HepG2 (cell line): Measurements from ENCODE around the gene RNF13. TPM values are rescaled to one million over a fixed set of nuclear protein-coding genes. Genes with fewer than 3 reads are reported as not detected.

Source experiments
- ATAC-seq: fragments of 200-7000 bp; cut with Tn5 transposase; 3 replicates; pipeline ENCODE4 v1.9.1; 2020; ENCODE audit warnings: mild to moderate bottlenecking, moderate library complexity
- BruUV-seq: library from RNA; stranded (reverse); fragments of 400-500 nt; replicated peaks from 2 replicates; lab custom pipeline; 2021; lab: Mats Ljungman, UMichigan
- CTCF ChIA-PET: fragments of 300-600 bp; formaldehyde crosslinking; extraction: SDS; loops from one replicate; lab custom pipeline; 2021; ENCODE audit warnings: low total read pairs, inconsistent platforms, low intra/inter-chr PET ratio; lab: Yijun Ruan, JAX
- POLR2A ChIA-PET: fragments of 350-600 bp; sonication (Branson Sonifier 250); formaldehyde crosslinking; loops from one replicate; lab custom pipeline; 2020; ENCODE audit warnings: antibody characterized with exemption, inconsistent platforms; lab: Yijun Ruan, JAX
- DNase-seq: peaks from one replicate; pipeline ENCODE4 v3.0.0-alpha.2; 2015; ENCODE audit warnings: low spot score
- FAIRE-seq: peaks from 3 replicates; lab custom pipeline; 2011; peaks lifted over from hg19 to GRCh38; lab: Jason Lieb, UNC
- H2AFZ ChIP-seq: one replicate; pipeline ENCODE4 v1.6.1; 2011; ENCODE audit warnings: low read length, inconsistent platforms
- H3K27ac ChIP-seq: fragments of 300-600 bp; 3 replicates; pipeline ENCODE4 v1.8.0; 2011; ENCODE audit warnings: mixed run types, mild to moderate bottlenecking, mixed read lengths, low read length, inconsistent platforms; ENCODE audit not compliant: insufficient read depth; ENCODE audit errors: extremely low read length
- H3K27me3 ChIP-seq, 2 experiments: fragments of 200-600 bp in 1 of 2; 2 replicates in 1 of 2; 3 replicates in 1 of 2; pipeline versions ENCODE4 v1.6.0 to v1.8.0; 2011; ENCODE audit warnings: low read length in 2 of 2, mild to moderate bottlenecking in 2 of 2, moderate library complexity in 2 of 2, inconsistent platforms in 1 of 2; ENCODE audit not compliant: insufficient read depth in 2 of 2, control insufficient read depth in 1 of 2
- H3K36me3 ChIP-seq, 2 experiments: fragments of 200-600 bp in 1 of 2; replicated peaks in 1 of 2; 2 replicates in 1 of 2; 3 replicates in 1 of 2; pipeline versions ENCODE4 v1.5.1 to v1.8.0; 2011; ENCODE audit warnings: low read length in 2 of 2, inconsistent platforms in 1 of 2; ENCODE audit not compliant: insufficient read depth in 2 of 2, control insufficient read depth in 1 of 2
- H3K4me1 ChIP-seq: 2 replicates; pipeline ENCODE4 v1.5.1; 2012; ENCODE audit warnings: low read length, inconsistent platforms; ENCODE audit not compliant: insufficient read depth
- H3K4me2 ChIP-seq: 2 replicates; pipeline ENCODE4 v1.6.0; 2011; ENCODE audit warnings: low read depth, low read length, inconsistent platforms
- H3K4me3 ChIP-seq, 3 experiments: fragments of 200-600 bp in 1 of 3; sonication (generic), shearing (Covaris generic) in 1 of 3; replicated peaks in 1 of 3; 2 replicates each; pipeline ENCODE4 v1.5.1; 2011 to 2016; ENCODE audit warnings: low read length in 3 of 3, inconsistent platforms in 2 of 3, low read depth in 2 of 3, mild to moderate bottlenecking in 2 of 3, control low read depth in 1 of 3, mixed read lengths in 1 of 3; ENCODE audit not compliant: insufficient read depth in 1 of 3
- H3K79me2 ChIP-seq: one replicate; pipeline ENCODE4 v1.6.1; 2011; ENCODE audit warnings: low read length, inconsistent platforms; ENCODE audit not compliant: insufficient read depth
- H3K9ac ChIP-seq: 2 replicates; pipeline ENCODE4 v1.6.0; 2011; ENCODE audit warnings: mild to moderate bottlenecking, low read depth, low read length, inconsistent platforms; ENCODE audit not compliant: insufficient read depth
- H3K9me3 ChIP-seq: 2 replicates; pipeline ENCODE4 v1.5.1; 2012; ENCODE audit warnings: mild to moderate bottlenecking, low read length
- H4K20me1 ChIP-seq: 2 replicates; pipeline ENCODE4 v1.6.0; 2011; ENCODE audit warnings: inconsistent platforms, mild to moderate bottlenecking, low read length, moderate library complexity; ENCODE audit not compliant: insufficient read depth
- JARID2 ChIP-seq: sonication (generic); formaldehyde crosslinking; IDR thresholded peaks from 2 replicates; pipeline ENCODE4 v1.8.1; 2023; ENCODE audit warnings: missing genetic modification reagents, inconsistent platforms; ENCODE audit not compliant: insufficient replicate concordance
- MED1 ChIP-seq: sonication (generic); formaldehyde crosslinking; IDR thresholded peaks from 2 replicates; pipeline ENCODE4 v1.4.0; 2020; ENCODE audit warnings: missing genetic modification reagents
- SIX4 ChIP-seq: sonication (generic); formaldehyde crosslinking; IDR thresholded peaks from 2 replicates; pipeline ENCODE4 v1.4.0; 2020; ENCODE audit warnings: missing genetic modification reagents
- U2AF1 ChIP-seq: fragments of 200-400 bp; formaldehyde crosslinking; optimal IDR thresholded peaks from 2 replicates; pipeline ENCODE3; 2017; ENCODE audit warnings: mild to moderate bottlenecking, low read depth, low read length
- ZNF441 ChIP-seq: sonication (generic); formaldehyde crosslinking; IDR thresholded peaks from 2 replicates; pipeline ENCODE4 v1.7.0; 2021; ENCODE audit warnings: missing genetic modification reagents, borderline replicate concordance
- ZNF552 ChIP-seq: sonication (generic); formaldehyde crosslinking; IDR thresholded peaks from 2 replicates; pipeline ENCODE4 v1.9.0; 2022; ENCODE audit warnings: missing genetic modification reagents, mild to moderate bottlenecking, borderline replicate concordance
- ZNF720 ChIP-seq: sonication (generic); formaldehyde crosslinking; IDR thresholded peaks from 2 replicates; pipeline ENCODE4 v1.4.0; 2020; ENCODE audit warnings: missing genetic modification reagents
- ZNF724P ChIP-seq: sonication (generic); formaldehyde crosslinking; IDR thresholded peaks from 2 replicates; pipeline ENCODE4 v1.8.0; 2022; ENCODE audit warnings: missing genetic modification reagents, borderline replicate concordance
- in situ Hi-C: cut with HindIII; loops from 2 replicates; pipeline ENCODE4 v1.10.0; 2017; ENCODE audit warnings: low pct_unique_long_range_greater_than_20kb; ENCODE audit not compliant: extremely low pct_ligation_motif_present
- intact Hi-C: fragments of 100-400 bp; cut with micrococcal nuclease; formaldehyde crosslinking; loops from one replicate; pipeline ENCODE4 v1.10.0; 2022; ENCODE audit not compliant: unreplicated experiment
- polyA plus RNA-seq, 8 experiments: library from polyadenylated mRNA; depleted of rRNA in 3 of 8; stranded (reverse) in 7 of 8; unstranded in 1 of 8; fragments of >200 nt; fragmentation: Illumina TruSeq in 4 of 8; extraction: Trizol in 4 of 8; gene quantifications; 2 replicates each; pipeline versions ENCODE4 v1.2.1 to v1.2.3, GENCODE V29; 2011 to 2016; ENCODE audit warnings: low read depth in 4 of 8, missing spikeins in 1 of 8, mixed read lengths in 1 of 8; ENCODE audit not compliant: insufficient read depth in 1 of 8
- total RNA-seq, 5 experiments: library from RNA; depleted of rRNA; stranded (reverse); fragments of >200 nt; fragmentation: Illumina TruSeq; extraction: Trizol; gene quantifications; 2 replicates each; pipeline ENCODE4 v1.2.3, GENCODE V29; 2016; ENCODE audit warnings: low read depth in 1 of 5
- TF ChIP-seq, protein P1 (sequence below): IDR thresholded peaks from 2 replicates; pipeline ENCODE4 v1.6.1; 2012; ENCODE audit warnings: low read length, improper control_type of control experiment
- TF ChIP-seq, protein P2 (sequence below): sonication (generic); formaldehyde crosslinking; IDR thresholded peaks from 2 replicates; pipeline ENCODE4 v1.9.0; 2022; ENCODE audit warnings: low read depth, missing genetic modification reagents

Gene RNF13
- total and polyA plus RNA-seq, 2 of the 13 experiments (the other 11 are each of a cell fraction or from before 2014, with no cell fraction given) = 39.8 to 46.0 TPM

DNA sequence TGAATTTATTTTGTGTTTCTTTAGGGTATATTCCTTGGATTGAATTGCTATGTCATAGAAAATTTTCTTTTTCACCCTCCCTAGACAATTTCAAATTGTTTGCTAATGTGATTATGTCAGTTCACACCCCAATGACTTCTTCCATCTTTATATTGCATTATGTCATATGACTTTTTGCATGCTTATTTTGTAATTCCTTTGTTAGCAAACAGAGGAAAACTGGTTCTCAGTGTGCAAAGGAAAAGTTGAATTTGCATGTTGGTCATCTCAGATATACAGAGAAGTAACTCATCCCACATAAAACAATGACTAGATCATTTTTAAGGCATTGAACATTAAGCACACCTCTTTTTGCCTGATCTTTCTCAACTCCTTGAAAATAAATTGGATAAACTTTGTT lies 3.3 kb upstream of the RNF13 start:
- H3K27ac ChIP-seq = no peak overlapping the region
- no peak overlapping the region for H3K4me2 ChIP-seq
- in situ Hi-C loops (loop anchor here (5.0 kb wide), 1 partner anchor 42 kb away; no protein-coding TSS in a partner anchor), intact Hi-C loops (loop anchor here (5.0 kb wide), 1 partner anchor 57 kb away; the partner anchor contains the start of gene COMMD2)
- peaks cover 9% of the 10 kb centered on the region for H4K20me1 ChIP-seq
- ChIA-PET POLR2A (no interaction called here), CTCF (interaction anchor here (2.9 kb wide), 1 partner anchor 44 kb away, joined by 21 read pairs; no protein-coding TSS in a partner anchor)
- DNase-seq (no peak), FAIRE-seq (no peak), ATAC-seq (no peak)
- peaks cover 15% of the 10 kb centered on the region for H3K79me2 ChIP-seq
- H3K9ac ChIP-seq = no peak overlapping the region
- H2AFZ ChIP-seq = no peak overlapping the region
- H3K4me1 ChIP-seq = peaks cover 17% of the 10 kb centered on the region
- no peaks in the 10 kb centered on the region for H3K9me3 ChIP-seq
- TF ChIP-seq ZNF441 (CRISPR knock-in tag) (no peak), JARID2 (CRISPR knock-in tag) (no peak), SIX4 (CRISPR knock-in tag) (no peak), MED1 (CRISPR knock-in tag) (no peak), ZNF724P (CRISPR knock-in tag) (no peak), ZNF720 (CRISPR knock-in tag) (no peak), ZNF552 (CRISPR knock-in tag) (no peak), U2AF1 (no peak)
- TF ChIP-seq, protein P1, sequence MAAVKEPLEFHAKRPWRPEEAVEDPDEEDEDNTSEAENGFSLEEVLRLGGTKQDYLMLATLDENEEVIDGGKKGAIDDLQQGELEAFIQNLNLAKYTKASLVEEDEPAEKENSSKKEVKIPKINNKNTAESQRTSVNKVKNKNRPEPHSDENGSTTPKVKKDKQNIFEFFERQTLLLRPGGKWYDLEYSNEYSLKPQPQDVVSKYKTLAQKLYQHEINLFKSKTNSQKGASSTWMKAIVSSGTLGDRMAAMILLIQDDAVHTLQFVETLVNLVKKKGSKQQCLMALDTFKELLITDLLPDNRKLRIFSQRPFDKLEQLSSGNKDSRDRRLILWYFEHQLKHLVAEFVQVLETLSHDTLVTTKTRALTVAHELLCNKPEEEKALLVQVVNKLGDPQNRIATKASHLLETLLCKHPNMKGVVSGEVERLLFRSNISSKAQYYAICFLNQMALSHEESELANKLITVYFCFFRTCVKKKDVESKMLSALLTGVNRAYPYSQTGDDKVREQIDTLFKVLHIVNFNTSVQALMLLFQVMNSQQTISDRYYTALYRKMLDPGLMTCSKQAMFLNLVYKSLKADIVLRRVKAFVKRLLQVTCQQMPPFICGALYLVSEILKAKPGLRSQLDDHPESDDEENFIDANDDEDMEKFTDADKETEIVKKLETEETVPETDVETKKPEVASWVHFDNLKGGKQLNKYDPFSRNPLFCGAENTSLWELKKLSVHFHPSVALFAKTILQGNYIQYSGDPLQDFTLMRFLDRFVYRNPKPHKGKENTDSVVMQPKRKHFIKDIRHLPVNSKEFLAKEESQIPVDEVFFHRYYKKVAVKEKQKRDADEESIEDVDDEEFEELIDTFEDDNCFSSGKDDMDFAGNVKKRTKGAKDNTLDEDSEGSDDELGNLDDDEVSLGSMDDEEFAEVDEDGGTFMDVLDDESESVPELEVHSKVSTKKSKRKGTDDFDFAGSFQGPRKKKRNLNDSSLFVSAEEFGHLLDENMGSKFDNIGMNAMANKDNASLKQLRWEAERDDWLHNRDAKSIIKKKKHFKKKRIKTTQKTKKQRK = no peak
- TF ChIP-seq, protein P2, sequence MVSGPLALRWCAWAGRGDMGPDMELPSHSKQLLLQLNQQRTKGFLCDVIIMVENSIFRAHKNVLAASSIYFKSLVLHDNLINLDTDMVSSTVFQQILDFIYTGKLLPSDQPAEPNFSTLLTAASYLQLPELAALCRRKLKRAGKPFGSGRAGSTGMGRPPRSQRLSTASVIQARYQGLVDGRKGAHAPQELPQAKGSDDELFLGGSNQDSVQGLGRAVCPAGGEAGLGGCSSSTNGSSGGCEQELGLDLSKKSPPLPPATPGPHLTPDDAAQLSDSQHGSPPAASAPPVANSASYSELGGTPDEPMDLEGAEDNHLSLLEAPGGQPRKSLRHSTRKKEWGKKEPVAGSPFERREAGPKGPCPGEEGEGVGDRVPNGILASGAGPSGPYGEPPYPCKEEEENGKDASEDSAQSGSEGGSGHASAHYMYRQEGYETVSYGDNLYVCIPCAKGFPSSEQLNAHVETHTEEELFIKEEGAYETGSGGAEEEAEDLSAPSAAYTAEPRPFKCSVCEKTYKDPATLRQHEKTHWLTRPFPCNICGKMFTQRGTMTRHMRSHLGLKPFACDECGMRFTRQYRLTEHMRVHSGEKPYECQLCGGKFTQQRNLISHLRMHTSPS (CRISPR knock-in tag) = no peak
- no TSS peak for BruUV-seq
- no peaks in the 10 kb centered on the region; a peak in 1 of 5 replicates for H3K27me3 ChIP-seq
- H3K36me3 ChIP-seq = no peaks in the 10 kb centered on the region
- no peak overlapping the region for H3K4me3 ChIP-seq
